GM12878 (cell line): ENCODE measurements around the gene NAP1L4. TPM values are rescaled to one million over a fixed set of nuclear protein-coding genes. Genes with fewer than 3 reads are reported as not detected.

Source experiments
- ATAC-seq: fragments of 200-7000 bp; cut with Tn5 transposase; 3 replicates; pipeline ENCODE4 v1.9.1; 2020; ENCODE audit warnings: mild to moderate bottlenecking, moderate library complexity
- BruUV-seq: library from RNA; stranded (reverse); fragments of 400-500 nt; replicated peaks from 2 replicates; lab custom pipeline; 2021; lab: Mats Ljungman, UMichigan
- CTCF ChIA-PET: fragments of 300-600 bp; sonication (Branson Sonifier 250); formaldehyde crosslinking; extraction: SDS; loops from one replicate; lab custom pipeline; 2021; ENCODE audit warnings: inconsistent platforms; lab: Yijun Ruan, JAX
- POLR2A ChIA-PET: fragments of 350-600 bp; formaldehyde crosslinking; extraction: SDS; loops from one replicate; lab custom pipeline; 2021; ENCODE audit warnings: inconsistent platforms; lab: Charles Lee
- RAD21 ChIA-PET: fragments of 300-600 bp; sonication (Branson Sonifier 250); formaldehyde crosslinking; loops from one replicate; lab custom pipeline; 2023; ENCODE audit warnings: antibody characterized with exemption; ENCODE audit not compliant: unreplicated experiment; lab: Charles Lee
- SMC1A ChIA-PET: fragments of 300-600 bp; sonication (Branson Sonifier 250); formaldehyde crosslinking; loops from one replicate; lab custom pipeline; 2023; ENCODE audit not compliant: unreplicated experiment, uncharacterized antibody; lab: Charles Lee
- DNase-seq: peaks from one replicate; pipeline ENCODE4 v3.0.0-alpha.2; 2011; ENCODE audit warnings: low read depth, low spot score
- FAIRE-seq: peaks from 3 replicates; lab custom pipeline; 2011; peaks lifted over from hg19 to GRCh38; lab: Jason Lieb, UNC
- H2AFZ ChIP-seq: 2 replicates; pipeline ENCODE4 v1.6.0; 2011; ENCODE audit warnings: low read depth, low read length, control low read depth; ENCODE audit not compliant: control insufficient read depth
- H3K27ac ChIP-seq: 2 replicates; pipeline ENCODE4 v1.5.1; 2011; ENCODE audit warnings: control low read depth; ENCODE audit not compliant: control insufficient read depth, insufficient read depth
- H3K27me3 ChIP-seq, 2 experiments: replicated peaks in 1 of 2; 2 replicates each; pipeline versions ENCODE4 v1.6.0 to v1.6.1; 2011; ENCODE audit warnings: low read length in 1 of 2; ENCODE audit not compliant: control insufficient read depth in 2 of 2, insufficient read depth in 2 of 2
- H3K36me3 ChIP-seq, 2 experiments: 2 replicates each; pipeline ENCODE4 v1.5.1; 2011; ENCODE audit warnings: low read length in 1 of 2; ENCODE audit not compliant: control insufficient read depth in 2 of 2, insufficient read depth in 2 of 2
- H3K4me1 ChIP-seq: 2 replicates; pipeline ENCODE4 v1.6.1; 2011; ENCODE audit warnings: mild to moderate bottlenecking, low read length, moderate library complexity, mixed read lengths; ENCODE audit not compliant: control insufficient read depth, insufficient read depth
- H3K4me2 ChIP-seq: 2 replicates; pipeline ENCODE4 v1.6.0; 2011; ENCODE audit warnings: control low read depth; ENCODE audit not compliant: control insufficient read depth, insufficient read depth
- H3K4me3 ChIP-seq: fragments of 200-600 bp; sonication (generic); 2 replicates; pipeline ENCODE4 v1.5.1; 2016
- H3K79me2 ChIP-seq: 2 replicates; pipeline ENCODE4 v1.6.0; 2011; ENCODE audit warnings: low read length; ENCODE audit not compliant: control insufficient read depth, insufficient read depth
- H3K9ac ChIP-seq: 2 replicates; pipeline ENCODE4 v1.8.0; 2011; ENCODE audit warnings: low read length, control low read depth, mixed read lengths; ENCODE audit not compliant: control insufficient read depth, insufficient read depth
- H3K9me3 ChIP-seq: replicated peaks from 3 replicates; pipeline ENCODE4 v1.5.1; 2011; ENCODE audit warnings: mild to moderate bottlenecking, low read length; ENCODE audit not compliant: control insufficient read depth, insufficient read depth
- H4K20me1 ChIP-seq: 2 replicates; pipeline ENCODE4 v1.6.0; 2011; ENCODE audit not compliant: control insufficient read depth, insufficient read depth
- CHD1 ChIP-seq: IDR thresholded peaks from 2 replicates; pipeline ENCODE4 v1.6.1; 2012; ENCODE audit warnings: low read depth, low read length, improper control_type of control experiment
- CREM ChIP-seq: IDR thresholded peaks from 2 replicates; pipeline ENCODE4 v1.6.1; 2014; ENCODE audit warnings: antibody characterized with exemption, low read depth
- CTCF ChIP-seq, 3 experiments: IDR thresholded peaks in 2 of 3; conservative IDR thresholded peaks in 1 of 3; 2 replicates each; pipeline ENCODE4 v1.5.1; 2011; ENCODE audit warnings: low read depth in 3 of 3, low read length in 3 of 3, mild to moderate bottlenecking in 3 of 3, control low read depth in 2 of 3, moderate library complexity in 2 of 3, inconsistent platforms in 1 of 3, mixed read lengths in 1 of 3; ENCODE audit not compliant: control insufficient read depth in 2 of 3, insufficient read depth in 1 of 3; ENCODE audit errors: extremely low read depth in 1 of 3
- EP300 ChIP-seq, 2 experiments: fragments of 150-350 bp in 1 of 2; IDR thresholded peaks; 2 replicates each; pipeline ENCODE4 v1.6.1; 2011 to 2012; ENCODE audit warnings: low read depth in 2 of 2, low read length in 2 of 2, borderline replicate concordance in 1 of 2, improper control_type of control experiment in 1 of 2, inconsistent platforms in 1 of 2; ENCODE audit not compliant: control insufficient read depth in 1 of 2
- IKZF1 ChIP-seq: fragments of 450-650 bp; conservative IDR thresholded peaks from 2 replicates; pipeline ENCODE4 v1.6.1; 2017; ENCODE audit warnings: antibody characterized with exemption, mild to moderate bottlenecking
- KAT2A ChIP-seq: conservative IDR thresholded peaks from 2 replicates; pipeline ENCODE4 v1.6.1; 2011; ENCODE audit warnings: low read depth, low read length; ENCODE audit not compliant: control insufficient read depth
- LARP7 ChIP-seq: fragments of 450-650 bp; IDR thresholded peaks from 2 replicates; pipeline ENCODE4 v1.6.1; 2017; ENCODE audit warnings: mild to moderate bottlenecking
- MAX ChIP-seq: IDR thresholded peaks from 2 replicates; pipeline ENCODE4 v1.6.1; 2012; ENCODE audit warnings: low read depth, low read length, improper control_type of control experiment
- MTA2 ChIP-seq: fragments of 450-650 bp; IDR thresholded peaks from 2 replicates; pipeline ENCODE4 v1.6.1; 2016; ENCODE audit warnings: low read depth, mild to moderate bottlenecking, moderate library complexity
- NFYA ChIP-seq: IDR thresholded peaks from 2 replicates; pipeline ENCODE4 v1.6.1; 2011; ENCODE audit warnings: low read depth, mild to moderate bottlenecking, low read length, improper control_type of control experiment, borderline replicate concordance
- POU2F2 ChIP-seq: IDR thresholded peaks from 3 replicates; pipeline ENCODE4 v1.6.1; 2011; ENCODE audit warnings: low read depth, mild to moderate bottlenecking, low read length, borderline replicate concordance
- RBBP5 ChIP-seq: fragments of 200-600 bp; sonication (generic); conservative IDR thresholded peaks from 2 replicates; pipeline ENCODE4 v1.6.1; 2016
- SUZ12 ChIP-seq: fragments of 200-600 bp; sonication (generic); IDR thresholded peaks from one replicate; pipeline ENCODE4 v1.6.1; 2018; ENCODE audit warnings: antibody characterized with exemption, mild to moderate bottlenecking; ENCODE audit not compliant: unreplicated experiment
- YBX1 ChIP-seq: fragments of 450-650 bp; IDR thresholded peaks from 2 replicates; pipeline ENCODE4 v1.6.1; 2016; ENCODE audit warnings: antibody characterized with exemption
- ZZZ3 ChIP-seq: IDR thresholded peaks from 2 replicates; pipeline ENCODE4 v1.6.1; 2011; ENCODE audit warnings: low read depth; ENCODE audit not compliant: control insufficient read depth, insufficient read length
- WGBS: methylation state at CpG from one replicate; pipeline ENCODE4 v1.1.6; 2016; ENCODE audit warnings: low lambda C conversion rate; ENCODE audit not compliant: insufficient replicate concordance, insufficient coverage; ENCODE audit errors: missing lambda C conversion rate; 5-methylcytosine and 5-hydroxymethylcytosine counted together
- in situ Hi-C: fragments of 300-500 bp; cut with MboI; formaldehyde crosslinking; loops from 9 replicates; pipeline ENCODE4 v1.14.3; 2018; ENCODE audit warnings: mixed read lengths
- intact Hi-C: fragments of 100-400 bp; cut with micrococcal nuclease; formaldehyde crosslinking; loops from one replicate; pipeline ENCODE4 v1.14.2; 2022; ENCODE audit not compliant: unreplicated experiment
- polyA plus RNA-seq, 11 experiments: library from polyadenylated mRNA; depleted of rRNA in 4 of 11; unstranded in 6 of 11; stranded (reverse) in 5 of 11; fragments of >200 nt; fragmentation: Nextera tagmentation in 4 of 11; fragmentation: Illumina TruSeq in 1 of 11; extraction: Ambion mirVana in 4 of 11; extraction: Trizol in 1 of 11; gene quantifications; 1 replicate in 1 of 11; 2 replicates in 10 of 11; pipeline versions ENCODE4 v1.2.1 to v1.2.3, GENCODE V29; 2011 to 2016; ENCODE audit warnings: inconsistent platforms in 2 of 11, missing spikeins in 2 of 11, low read depth in 1 of 11
- total RNA-seq, 4 experiments: library from RNA; depleted of rRNA in 3 of 4; stranded (reverse); fragments of >200 nt in 3 of 4; fragmentation: Illumina TruSeq in 1 of 4; extraction: Trizol in 1 of 4; gene quantifications; 2 replicates each; pipeline versions ENCODE4 v1.2.1 to v1.2.3, GENCODE V29; 2013 to 2021

Gene NAP1L4
- total and polyA plus RNA-seq, 10 of the 15 experiments (the other 5 are each of a cell fraction or from before 2014, with no cell fraction given): 24.8 to 198 (median 114) TPM

GRCh38 chr11:2955906-2956476 lies 36.1 kb downstream of the NAP1L4 start (continued):
- TF ChIP-seq CTCF (IDR thresholded peaks at IDR 0.05 in 2 of 3, conservative IDR thresholded peaks at IDR 0.05 in 1 of 3; ENCODE audit: control insufficient read depth in 2 of 3, extremely low read depth in 1 of 3, insufficient read depth in 1 of 3, low read depth in 3 of 3, low read length in 3 of 3) (no peak), EP300 (IDR thresholded peaks at IDR 0.05; ENCODE audit: borderline replicate concordance in 1 of 2, control insufficient read depth in 1 of 2, low read depth in 2 of 2, low read length in 2 of 2) (no peak)

- BruUV-seq: no TSS peak
Observed at GRCh38 chr11:2954263-2954662, 37.9 kb downstream of the NAP1L4 start.

More at GRCh38 chr11:2954263-2954662, 37.9 kb downstream of the NAP1L4 start:
- H3K27me3 ChIP-seq: no peaks in the 10 kb centered on the region
- intact Hi-C loops (no loop called here), in situ Hi-C loops (no loop called here)
- ChIA-PET SMC1A (interaction anchor here (0.9 kb wide), 1 partner anchor 18 kb away, joined by 3 read pairs; no protein-coding TSS in a partner anchor), RAD21 (no interaction called here), CTCF (interaction anchor here (0.6 to 0.8 kb wide), 2 partner anchors 9 to 97 kb away, joined by 3 to 4 read pairs; no protein-coding TSS in a partner anchor), POLR2A (no interaction called here)
- no peak overlapping the region for H3K4me3 ChIP-seq
- no peak overlapping the region for H3K4me2 ChIP-seq
- no peaks in the 10 kb centered on the region for H3K9me3 ChIP-seq
- no peaks in the 10 kb centered on the region for H3K79me2 ChIP-seq
- TF ChIP-seq RBBP5: no peak
- no peak for TF ChIP-seq POU2F2
- TF ChIP-seq YBX1: no peak
- TF ChIP-seq MTA2: no peak
- TF ChIP-seq IKZF1: no peak
- TF ChIP-seq CREM: no peak
- TF ChIP-seq NFYA: no peak
- no peak for TF ChIP-seq MAX
- no peak for TF ChIP-seq ZZZ3
- no peak for TF ChIP-seq SUZ12
- TF ChIP-seq CHD1: no peak
- no peak for TF ChIP-seq LARP7
- no peak for TF ChIP-seq KAT2A
- ATAC-seq: no peak
- H3K36me3 ChIP-seq: peaks cover 32 to 66% of the 10 kb centered on the region in 2 experiments
- H2AFZ ChIP-seq: no peak overlapping the region
- no peak overlapping the region for H3K27ac ChIP-seq
- no peak for DNase-seq
- no peak overlapping the region for H3K9ac ChIP-seq
- no peaks in the 10 kb centered on the region for H3K4me1 ChIP-seq
- 90% methylated on average over 6 of the region's 6 CpGs for WGBS
- no peak for FAIRE-seq
- no peaks in the 10 kb centered on the region for H4K20me1 ChIP-seq
